Tibial nerve (tissue), 3 donors: ENCODE data around the gene SLC9A2.

Experiments
- POLR2A ChIP-seq, 2 donors: fragments of 450-650 bp; IDR thresholded peaks; one replicate each; pipeline ENCODE4 v1.6.1; 2017; ENCODE audit warnings: antibody characterized with exemption in 2 of 2, mild to moderate bottlenecking in 2 of 2, moderate library complexity in 2 of 2
- TF ChIP-seq, protein P1 (sequence below), 5 experiments: fragments of 200-600 bp in 3 of 5; fragments of 450-650 bp in 2 of 5; sonication (generic) in 3 of 5; IDR thresholded peaks; one replicate each; pipeline ENCODE4 v1.5.1; 2016 to 2019; ENCODE audit warnings: antibody characterized with exemption in 5 of 5, mild to moderate bottlenecking in 3 of 5, moderate library complexity in 2 of 5

DNA sequence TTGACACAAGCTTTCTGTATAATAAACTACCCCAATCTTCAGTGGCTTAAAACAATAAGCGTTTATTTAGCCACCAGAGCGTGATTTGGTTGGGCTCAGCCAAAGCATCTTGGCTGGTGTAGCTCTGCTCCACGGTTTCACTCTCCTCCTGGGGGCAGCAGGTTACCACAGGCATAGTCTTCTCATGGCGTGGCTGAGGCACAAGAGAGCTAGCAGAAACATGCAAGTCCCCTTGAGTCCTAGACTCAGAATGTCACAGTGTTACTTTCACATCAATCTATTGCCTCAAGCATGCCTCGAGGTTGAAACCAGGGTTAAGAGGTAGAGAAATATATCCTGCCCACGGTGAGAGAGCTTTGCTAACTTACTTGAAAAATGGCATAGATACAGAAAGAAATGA lies 19.9 kb upstream of the SLC9A2 start:
- TF ChIP-seq POLR2A (IDR thresholded peaks at IDR 0.05): no peak
- TF ChIP-seq, protein P1, sequence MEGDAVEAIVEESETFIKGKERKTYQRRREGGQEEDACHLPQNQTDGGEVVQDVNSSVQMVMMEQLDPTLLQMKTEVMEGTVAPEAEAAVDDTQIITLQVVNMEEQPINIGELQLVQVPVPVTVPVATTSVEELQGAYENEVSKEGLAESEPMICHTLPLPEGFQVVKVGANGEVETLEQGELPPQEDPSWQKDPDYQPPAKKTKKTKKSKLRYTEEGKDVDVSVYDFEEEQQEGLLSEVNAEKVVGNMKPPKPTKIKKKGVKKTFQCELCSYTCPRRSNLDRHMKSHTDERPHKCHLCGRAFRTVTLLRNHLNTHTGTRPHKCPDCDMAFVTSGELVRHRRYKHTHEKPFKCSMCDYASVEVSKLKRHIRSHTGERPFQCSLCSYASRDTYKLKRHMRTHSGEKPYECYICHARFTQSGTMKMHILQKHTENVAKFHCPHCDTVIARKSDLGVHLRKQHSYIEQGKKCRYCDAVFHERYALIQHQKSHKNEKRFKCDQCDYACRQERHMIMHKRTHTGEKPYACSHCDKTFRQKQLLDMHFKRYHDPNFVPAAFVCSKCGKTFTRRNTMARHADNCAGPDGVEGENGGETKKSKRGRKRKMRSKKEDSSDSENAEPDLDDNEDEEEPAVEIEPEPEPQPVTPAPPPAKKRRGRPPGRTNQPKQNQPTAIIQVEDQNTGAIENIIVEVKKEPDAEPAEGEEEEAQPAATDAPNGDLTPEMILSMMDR (IDR thresholded peaks at IDR 0.05): no peak
